Right atrium auricular region (tissue), 2 donors: Measurements from ENCODE around the gene SPON1. TPM values are rescaled to one million over a fixed set of nuclear protein-coding genes. Genes with fewer than 3 reads are reported as not detected.

Experiments used
- DNase-seq: peaks from one replicate; pipeline ENCODE4 v3.0.0-alpha.2; 2019; ENCODE audit warnings: low spot score
- H3K27ac ChIP-seq, 2 donors: fragments of 200-600 bp; sonication (generic); 1 replicate in 1 of 2; 2 replicates in 1 of 2; pipeline ENCODE4 v1.5.1; 2016 to 2019
- H3K27me3 ChIP-seq, 2 donors: fragments of 200-600 bp; sonication (generic); one replicate each; pipeline versions ENCODE4 v1.5.1 to v1.6.0; 2017 to 2019
- H3K36me3 ChIP-seq: fragments of 200-600 bp; sonication (generic); one replicate; pipeline ENCODE4 v1.5.1; 2016
- H3K4me1 ChIP-seq, 2 donors: fragments of 200-600 bp; sonication (generic); one replicate each; pipeline versions ENCODE4 v1.5.1 to v1.6.0; 2017 to 2019
- H3K4me3 ChIP-seq, 2 donors: fragments of 200-600 bp; sonication (generic); 1 replicate in 1 of 2; 2 replicates in 1 of 2; pipeline ENCODE4 v1.5.1; 2017 to 2019; ENCODE audit warnings: mild to moderate bottlenecking in 1 of 2, moderate library complexity in 1 of 2
- H3K9me3 ChIP-seq, 2 donors: fragments of 200-600 bp; sonication (generic); one replicate each; pipeline ENCODE4 v1.5.1; 2019
- total RNA-seq, 2 donors: library from RNA; depleted of rRNA; stranded (reverse); fragments of >200 nt; gene quantifications; one replicate each; pipeline ENCODE4 v1.1.0, GENCODE V29; 2016
- TF ChIP-seq, protein P1 (sequence below), 2 donors: fragments of 200-600 bp; sonication (generic); IDR thresholded peaks; one replicate each; pipeline ENCODE4 v1.5.1; 2019; ENCODE audit warnings: antibody characterized with exemption in 2 of 2

Gene SPON1
- total RNA-seq, 2 donors from 2014 or later = 22.8 to 27.0 TPM

DNA sequence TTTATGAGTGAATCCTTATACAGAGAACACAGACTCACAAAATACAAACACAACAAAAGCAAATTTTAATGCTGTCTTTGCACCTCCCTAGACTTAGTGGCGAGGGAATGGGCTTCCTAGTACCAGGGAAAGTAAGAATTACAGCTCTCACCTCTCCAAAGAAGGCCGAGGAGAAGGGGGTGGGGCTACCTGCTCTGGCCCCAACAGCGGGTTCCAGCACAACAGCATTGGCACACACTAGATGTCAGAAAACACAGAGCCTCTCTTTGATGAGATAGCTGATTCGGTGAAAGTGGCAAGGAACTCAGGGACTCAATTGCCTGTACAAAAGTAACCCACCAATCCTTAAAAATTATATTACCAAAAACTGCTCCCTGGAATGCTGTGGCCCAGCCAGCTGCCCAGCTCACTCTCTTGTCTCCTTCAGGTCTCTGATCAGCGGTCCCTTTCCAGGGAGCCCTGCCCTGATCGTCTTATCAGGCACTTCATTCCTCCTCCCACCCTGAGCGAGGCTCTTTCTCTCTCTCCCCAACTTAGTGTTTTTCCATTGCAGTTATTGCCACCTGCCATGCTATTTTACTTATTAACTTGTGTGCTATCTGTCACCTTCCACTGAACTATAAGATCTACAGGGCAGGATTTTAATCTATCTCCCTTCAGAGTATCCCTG, 30.7 kb downstream of the SPON1 start:
- no peaks in the 10 kb centered on the region for H3K9me3 ChIP-seq
- no peak overlapping the region for H3K4me3 ChIP-seq
- DNase-seq = no peak
- H3K4me1 ChIP-seq = no peaks in the 10 kb centered on the region
- TF ChIP-seq, protein P1, sequence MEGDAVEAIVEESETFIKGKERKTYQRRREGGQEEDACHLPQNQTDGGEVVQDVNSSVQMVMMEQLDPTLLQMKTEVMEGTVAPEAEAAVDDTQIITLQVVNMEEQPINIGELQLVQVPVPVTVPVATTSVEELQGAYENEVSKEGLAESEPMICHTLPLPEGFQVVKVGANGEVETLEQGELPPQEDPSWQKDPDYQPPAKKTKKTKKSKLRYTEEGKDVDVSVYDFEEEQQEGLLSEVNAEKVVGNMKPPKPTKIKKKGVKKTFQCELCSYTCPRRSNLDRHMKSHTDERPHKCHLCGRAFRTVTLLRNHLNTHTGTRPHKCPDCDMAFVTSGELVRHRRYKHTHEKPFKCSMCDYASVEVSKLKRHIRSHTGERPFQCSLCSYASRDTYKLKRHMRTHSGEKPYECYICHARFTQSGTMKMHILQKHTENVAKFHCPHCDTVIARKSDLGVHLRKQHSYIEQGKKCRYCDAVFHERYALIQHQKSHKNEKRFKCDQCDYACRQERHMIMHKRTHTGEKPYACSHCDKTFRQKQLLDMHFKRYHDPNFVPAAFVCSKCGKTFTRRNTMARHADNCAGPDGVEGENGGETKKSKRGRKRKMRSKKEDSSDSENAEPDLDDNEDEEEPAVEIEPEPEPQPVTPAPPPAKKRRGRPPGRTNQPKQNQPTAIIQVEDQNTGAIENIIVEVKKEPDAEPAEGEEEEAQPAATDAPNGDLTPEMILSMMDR (IDR thresholded peaks at IDR 0.05) = no peak
- H3K36me3 ChIP-seq = no peaks in the 10 kb centered on the region
- no peaks in the 10 kb centered on the region for H3K27me3 ChIP-seq
- no peak overlapping the region for H3K27ac ChIP-seq

DNA sequence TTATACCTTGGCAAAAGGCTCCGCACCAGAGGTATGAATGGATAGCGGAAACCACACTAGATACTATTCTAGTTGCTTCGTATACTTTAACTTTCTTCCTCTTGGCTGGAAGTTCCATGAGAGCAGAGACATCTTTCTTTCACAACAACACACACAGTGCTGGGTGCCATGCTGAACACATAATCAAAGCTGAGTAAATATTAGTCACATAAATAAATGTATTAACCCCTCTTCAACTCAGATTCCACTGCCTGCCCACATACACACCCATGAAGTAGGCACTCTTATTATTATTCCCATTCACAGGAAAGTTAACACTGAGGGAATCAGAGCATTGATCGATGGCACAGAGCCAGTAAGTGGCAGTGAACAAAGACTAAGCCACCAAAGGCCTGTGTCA, 35.4 kb downstream of the SPON1 start:
- Histone ChIP-seq H3K27ac (no peak overlapping the region), H3K36me3 (no peaks in the 10 kb centered on the region), H3K27me3 (no peaks in the 10 kb centered on the region), H3K9me3 (peaks cover 0 to 14% of the 10 kb centered on the region in 2 donors), H3K4me3 (no peak overlapping the region), H3K4me1 (no peaks in the 10 kb centered on the region)
- TF ChIP-seq, protein P1 (IDR thresholded peaks at IDR 0.05) = no peak
- no peak for DNase-seq

DNA sequence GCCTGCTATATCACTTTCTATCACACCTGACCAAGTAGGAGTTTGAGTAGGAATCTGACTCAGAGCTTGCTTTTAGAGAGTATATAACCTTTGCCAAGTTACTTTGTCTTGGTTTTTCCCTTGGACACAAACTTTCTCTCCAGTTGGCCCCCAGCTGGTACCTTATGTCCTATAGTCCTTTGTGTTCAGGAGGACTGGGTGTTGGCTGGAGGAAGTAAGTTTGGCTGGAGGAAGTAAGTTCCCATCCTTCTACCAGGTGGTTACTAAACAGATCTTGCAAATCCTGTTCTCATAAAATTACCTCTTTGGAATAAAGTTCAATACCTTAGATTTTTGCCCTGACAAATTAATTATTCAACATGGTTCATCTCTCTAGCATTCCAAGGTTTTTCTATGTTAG, 37.2 kb downstream of the SPON1 start:
- H3K36me3 ChIP-seq = no peaks in the 10 kb centered on the region
- H3K27ac ChIP-seq = no peak overlapping the region
- DNase-seq = no peak
- H3K9me3 ChIP-seq = peaks cover 0 to 14% of the 10 kb centered on the region in 2 donors
- H3K4me1 ChIP-seq = no peaks in the 10 kb centered on the region
- TF ChIP-seq, protein P1 (IDR thresholded peaks at IDR 0.05) = no peak
- no peak overlapping the region for H3K4me3 ChIP-seq
- H3K27me3 ChIP-seq = no peaks in the 10 kb centered on the region

DNA sequence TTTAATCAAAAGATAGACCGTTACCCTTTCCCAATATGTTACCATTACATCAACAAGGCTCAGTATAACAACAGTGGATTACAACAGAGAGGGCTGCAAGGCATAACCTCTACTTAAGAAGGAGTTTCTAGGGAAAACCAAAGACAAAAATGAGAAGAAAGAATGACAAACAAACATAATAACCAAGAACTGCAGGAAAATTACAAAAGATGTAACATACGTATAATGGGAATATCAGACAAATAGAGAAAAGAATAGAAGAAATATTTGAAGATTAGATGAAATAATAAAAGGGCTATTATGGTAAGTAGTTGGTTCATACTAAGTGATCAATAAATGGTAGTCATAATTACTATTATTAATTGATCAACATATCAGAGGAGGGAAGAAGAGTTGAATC, 39.1 kb downstream of the SPON1 start:
- DNase-seq = no peak
- H3K27ac ChIP-seq = no peak overlapping the region
- no peaks in the 10 kb centered on the region for H3K4me1 ChIP-seq
- no peak overlapping the region for H3K4me3 ChIP-seq
- no peaks in the 10 kb centered on the region for H3K27me3 ChIP-seq
- peaks cover 0 to 14% of the 10 kb centered on the region in 2 donors for H3K9me3 ChIP-seq
- H3K36me3 ChIP-seq = no peaks in the 10 kb centered on the region
- TF ChIP-seq, protein P1 (IDR thresholded peaks at IDR 0.05) = no peak

DNA sequence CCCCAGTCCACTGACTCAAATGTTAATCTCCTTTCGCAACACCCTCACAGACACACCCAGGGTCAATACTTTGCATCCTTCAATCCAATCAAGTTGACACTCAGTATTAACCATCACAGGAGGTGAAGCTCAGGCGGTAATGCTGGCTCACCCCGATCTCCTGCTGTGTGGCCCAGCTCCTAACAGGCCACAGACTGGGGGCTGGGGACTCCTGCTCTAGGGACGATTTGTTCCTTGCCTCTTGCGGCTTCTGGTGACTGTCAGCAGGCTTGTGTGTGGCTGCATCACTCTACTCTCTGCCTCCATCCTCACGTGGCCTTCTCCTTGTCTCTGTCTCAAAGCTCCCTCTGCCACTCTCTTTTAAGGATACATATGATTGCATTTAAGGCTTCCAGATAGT, 45.0 kb downstream of the SPON1 start:
- no peak for DNase-seq
- Histone ChIP-seq H3K9me3 (peaks cover 0 to under 1% of the 10 kb centered on the region in 2 donors), H3K4me3 (no peak overlapping the region), H3K27ac (no peak overlapping the region), H3K4me1 (no peaks in the 10 kb centered on the region), H3K27me3 (no peaks in the 10 kb centered on the region), H3K36me3 (no peaks in the 10 kb centered on the region)
- TF ChIP-seq, protein P1 (IDR thresholded peaks at IDR 0.05) = no peak

DNA sequence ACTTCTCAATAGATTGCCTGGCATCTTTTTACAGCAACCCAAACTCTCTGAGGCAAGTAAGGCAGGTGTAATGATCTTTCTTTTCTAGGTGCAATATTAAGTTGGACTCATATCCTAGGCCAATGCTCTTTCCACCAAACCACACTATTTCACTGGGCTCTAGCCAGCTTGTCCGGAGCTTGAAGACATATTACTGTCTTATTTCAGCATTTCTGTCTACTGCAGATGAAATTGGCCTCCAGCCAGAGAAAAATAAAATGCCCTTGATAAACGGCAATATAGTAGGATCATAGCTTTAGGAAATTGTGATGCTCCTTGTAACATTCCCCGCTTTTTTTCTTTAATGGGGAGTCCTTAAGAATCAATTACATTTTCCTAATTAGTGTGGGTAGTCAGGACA, 48.1 kb downstream of the SPON1 start:
- TF ChIP-seq, protein P1 (IDR thresholded peaks at IDR 0.05) = no peak
- no peaks in the 10 kb centered on the region for H3K27me3 ChIP-seq
- no peak overlapping the region for H3K27ac ChIP-seq
- peaks cover 0 to under 1% of the 10 kb centered on the region in 2 donors for H3K4me1 ChIP-seq
- DNase-seq = no peak
- no peak overlapping the region for H3K4me3 ChIP-seq
- no peaks in the 10 kb centered on the region for H3K9me3 ChIP-seq
- no peaks in the 10 kb centered on the region for H3K36me3 ChIP-seq
